GM18520 (cell line): ENCODE data around the gene GATAD2A.
"Not testable (repeated sequence)": the region's sequence is repeated elsewhere in the genome, so short reads cannot be mapped to it uniquely, and the experiment has no call there.

ENCODE experiments used
- ATAC-seq: cut with Tn5 transposase; IDR thresholded peaks from one replicate; pipeline ENCODE4 v1.9.1; 2021; ENCODE audit not compliant: unreplicated experiment

GATAD2A gene

DNA sequence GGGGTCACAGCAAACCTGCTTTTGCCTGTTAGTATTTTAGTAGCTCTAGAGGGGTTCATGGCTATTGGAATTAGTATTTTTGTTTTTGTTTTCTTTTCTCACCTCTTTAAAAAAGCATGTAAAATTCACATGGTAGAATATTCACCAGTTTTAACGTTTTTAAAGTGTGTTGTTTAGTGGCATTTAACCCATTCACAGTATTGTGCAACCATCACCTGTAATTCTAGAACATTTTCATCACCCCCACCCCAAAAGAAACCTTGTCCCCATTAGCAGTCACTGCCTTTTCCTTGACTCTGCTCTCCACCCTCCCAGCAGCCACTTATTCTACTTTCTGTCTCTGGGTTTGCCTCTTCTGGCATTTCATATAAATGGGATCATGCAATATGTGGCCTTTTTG, 39.8 kb downstream of the GATAD2A start:
- ATAC-seq, result no peak

DNA sequence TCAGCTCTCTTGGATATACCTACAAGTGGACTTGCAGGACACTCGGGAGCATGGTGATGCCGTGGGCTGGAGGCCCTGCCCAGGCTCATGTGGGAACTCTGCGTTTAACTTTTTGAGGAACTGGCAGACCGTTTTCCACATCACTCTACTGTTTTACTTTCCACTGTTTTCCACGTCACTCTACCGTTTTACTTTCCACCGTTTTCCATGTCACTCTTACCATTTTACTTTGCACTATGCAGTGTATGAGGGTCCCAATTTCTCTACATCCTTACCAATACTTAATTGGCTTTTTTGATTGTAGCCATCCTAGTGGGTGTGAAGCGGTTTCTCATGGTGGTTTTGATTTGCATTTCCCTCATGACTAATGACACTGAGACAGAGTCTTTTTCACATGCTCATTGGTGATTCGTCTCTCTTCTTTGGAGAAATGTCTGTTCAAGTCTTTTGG, 40.5 kb downstream of the GATAD2A start:
- peak; percentile 52 for ATAC-seq

DNA sequence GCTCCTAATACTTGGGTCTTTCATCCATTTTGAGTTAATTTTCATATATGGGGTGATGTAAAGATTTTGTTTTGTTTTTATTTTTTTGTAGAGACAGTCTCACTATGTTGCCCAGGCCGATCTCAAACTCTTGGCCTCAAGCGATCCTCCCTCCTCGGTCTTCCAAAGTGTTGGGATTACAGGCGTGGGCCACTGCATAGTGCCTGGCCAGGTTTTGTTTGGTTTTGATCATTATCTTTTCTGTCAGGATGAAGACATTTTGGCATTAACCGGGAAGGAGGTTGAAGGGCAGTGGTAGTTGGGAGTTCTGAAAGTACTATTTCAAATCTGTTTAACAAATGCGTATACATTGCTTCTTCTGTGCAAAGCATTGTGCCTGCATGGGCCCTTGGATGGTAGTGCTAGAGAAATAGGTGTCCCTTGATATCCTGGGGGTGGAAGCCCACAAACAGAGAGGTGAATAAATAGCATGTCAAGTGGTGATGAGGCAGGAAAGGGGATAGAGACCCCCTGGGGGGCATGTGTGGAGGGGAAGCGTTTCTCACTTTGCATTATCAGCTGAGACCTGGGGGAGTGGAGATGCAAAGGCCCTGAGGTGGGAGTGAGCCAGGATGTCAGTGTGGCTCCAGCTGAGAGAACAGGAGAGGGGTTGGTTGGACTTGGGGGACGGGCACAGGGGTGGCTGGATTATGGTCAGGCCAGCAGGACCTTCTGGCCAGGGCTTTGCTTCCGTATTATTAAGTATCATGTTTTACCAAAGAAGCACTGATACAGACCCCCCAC, 41.4 kb downstream of the GATAD2A start:
- no peak for ATAC-seq

DNA sequence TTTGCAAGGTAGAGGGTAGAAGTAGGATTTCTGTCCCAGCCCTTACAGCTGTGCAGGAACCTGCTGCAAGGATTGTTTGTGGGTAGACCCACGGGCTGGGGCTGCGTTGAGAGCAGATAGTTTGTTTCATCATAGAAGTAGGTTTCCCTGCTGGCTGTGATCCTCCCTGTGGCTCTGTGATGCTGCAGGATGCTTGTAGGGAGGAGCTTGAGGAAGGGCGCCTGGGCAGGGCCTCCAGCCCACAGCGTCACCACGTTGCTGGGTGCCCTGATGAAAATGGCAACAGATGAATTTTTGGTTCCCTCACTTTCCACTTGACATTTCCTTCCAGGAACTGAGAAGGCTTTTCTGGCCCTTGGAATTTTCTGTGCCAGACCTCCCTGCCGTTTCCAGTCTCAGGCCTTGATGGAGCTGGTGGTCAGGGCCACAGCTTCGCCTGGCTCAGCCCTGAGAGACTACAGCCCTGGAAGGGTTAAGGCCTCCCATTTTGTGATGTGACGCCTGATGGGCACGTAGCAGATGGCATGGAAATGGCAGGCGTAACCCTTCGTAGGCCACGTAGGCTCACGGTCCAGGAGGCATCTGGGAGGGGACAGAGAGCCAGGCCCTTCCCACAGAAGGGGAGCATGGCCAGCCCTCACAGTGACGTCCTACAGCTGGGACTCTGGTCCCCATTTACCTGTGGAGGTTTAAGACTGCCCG, 42.2 kb downstream of the GATAD2A start:
- no peak for ATAC-seq

DNA sequence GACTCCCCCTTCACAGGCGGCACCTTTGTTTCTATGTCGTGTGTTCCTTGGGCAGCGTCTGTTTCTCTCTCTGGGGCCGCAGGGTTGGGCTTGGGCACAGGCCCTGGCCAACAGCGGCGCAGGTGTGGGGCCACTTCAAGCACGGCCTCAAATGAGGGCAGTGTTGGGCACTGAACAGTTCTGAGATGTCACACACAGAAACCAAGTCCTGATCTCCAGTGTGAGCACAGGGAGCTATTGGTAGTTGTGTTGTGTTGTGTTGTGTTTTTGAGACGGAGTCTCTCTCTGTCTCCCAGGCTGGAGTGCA, 42.7 kb downstream of the GATAD2A start:
- ATAC-seq, result no peak

DNA sequence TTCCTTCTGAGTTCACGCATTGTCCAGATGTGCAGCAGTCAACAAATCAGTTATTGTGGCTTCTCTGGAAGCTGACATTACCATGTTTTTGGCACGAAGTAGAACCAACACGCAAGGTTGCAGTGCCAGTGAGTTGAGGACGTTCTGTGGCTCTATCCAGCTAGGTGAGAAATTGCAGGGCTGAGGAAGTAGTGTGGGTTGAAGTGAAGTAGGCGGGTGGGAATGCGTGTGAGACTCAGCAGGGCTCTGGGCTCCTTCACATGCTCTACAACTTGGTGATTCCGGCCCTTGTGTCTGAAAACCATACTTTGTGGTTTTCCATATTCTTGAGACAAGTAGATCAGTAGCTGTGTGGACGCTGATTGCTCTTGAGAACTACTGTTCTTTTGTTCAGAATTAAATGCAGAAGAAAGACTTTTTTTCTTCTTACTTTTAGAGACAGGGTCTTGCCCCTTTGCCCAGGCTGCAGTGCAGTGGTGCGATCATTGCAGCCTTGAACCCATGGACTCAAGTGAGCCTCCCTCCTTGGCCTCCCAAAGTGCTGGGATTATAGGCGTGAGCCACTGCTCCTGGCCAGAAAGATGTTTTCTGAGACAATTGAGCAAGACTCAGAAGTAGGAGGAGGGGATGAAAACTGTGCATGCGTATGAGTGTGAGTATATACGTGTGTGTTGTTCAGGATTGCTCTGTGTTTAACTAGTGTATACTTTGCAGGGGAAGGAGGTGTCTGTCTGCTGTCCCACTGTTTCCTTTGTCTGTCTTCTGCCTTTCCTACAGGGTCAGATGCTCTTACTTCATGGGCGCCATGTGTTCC, 46.2 kb downstream of the GATAD2A start:
- ATAC-seq, result no peak

DNA sequence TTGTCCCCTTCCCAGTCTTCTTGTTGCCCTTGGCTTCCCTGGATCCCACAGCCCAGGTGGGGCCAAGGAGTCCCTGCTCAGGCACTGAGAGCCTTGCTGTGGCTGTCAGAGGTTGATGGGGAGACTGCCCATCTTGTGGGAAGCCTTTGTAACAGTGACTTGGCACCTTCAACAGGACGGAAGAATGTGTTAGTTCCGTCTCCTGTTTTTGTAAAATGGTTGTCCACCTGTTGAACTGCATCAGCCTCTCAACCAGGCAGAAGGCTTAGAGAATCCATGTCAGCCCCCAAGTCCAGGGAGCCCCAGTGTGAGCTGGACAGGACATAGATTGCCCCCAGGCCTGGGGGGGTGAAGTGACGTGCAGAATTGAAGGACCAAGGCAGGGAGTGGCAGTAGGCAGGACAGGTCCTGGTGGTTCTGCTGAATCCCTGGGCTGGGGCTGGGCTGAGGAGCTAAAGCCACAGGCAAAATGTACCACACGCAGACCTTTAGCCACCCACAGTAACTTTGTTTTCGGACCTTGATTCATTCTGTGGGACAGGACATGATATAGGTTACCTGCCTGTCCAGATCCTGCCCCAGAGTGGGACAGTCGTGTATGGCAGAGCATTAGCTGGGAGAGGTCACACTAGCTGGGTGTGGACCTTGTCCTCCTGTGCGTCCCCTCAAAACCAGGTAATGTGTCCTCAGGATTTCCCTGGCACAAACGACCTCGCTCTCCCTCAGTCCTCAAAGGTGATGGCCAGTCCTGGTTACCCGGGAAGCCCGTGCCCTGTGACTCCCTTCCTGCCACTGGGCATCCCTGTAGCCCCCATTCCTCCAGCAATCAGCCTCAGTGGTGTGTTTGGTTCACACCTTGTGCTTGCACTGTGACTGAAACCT, 47.0 kb downstream of the GATAD2A start:
- ATAC-seq, result no peak

DNA sequence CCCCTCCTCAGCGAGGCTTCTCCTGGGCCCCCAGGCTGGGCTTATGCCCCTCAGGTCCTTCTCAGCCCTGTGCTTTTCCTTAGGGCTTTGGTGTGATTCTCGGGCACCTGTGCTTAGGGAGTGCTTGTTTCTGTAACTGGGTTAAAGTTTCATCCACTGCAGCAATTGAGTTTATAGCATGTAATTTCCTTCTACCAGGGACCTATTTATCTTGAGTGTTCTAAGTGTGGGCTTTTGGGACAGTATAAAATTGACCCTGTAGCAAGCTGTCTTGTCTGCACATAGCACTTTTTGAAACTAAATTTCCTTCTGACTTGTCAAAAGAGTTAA, 47.6 kb downstream of the GATAD2A start:
- ATAC-seq, result no peak

DNA sequence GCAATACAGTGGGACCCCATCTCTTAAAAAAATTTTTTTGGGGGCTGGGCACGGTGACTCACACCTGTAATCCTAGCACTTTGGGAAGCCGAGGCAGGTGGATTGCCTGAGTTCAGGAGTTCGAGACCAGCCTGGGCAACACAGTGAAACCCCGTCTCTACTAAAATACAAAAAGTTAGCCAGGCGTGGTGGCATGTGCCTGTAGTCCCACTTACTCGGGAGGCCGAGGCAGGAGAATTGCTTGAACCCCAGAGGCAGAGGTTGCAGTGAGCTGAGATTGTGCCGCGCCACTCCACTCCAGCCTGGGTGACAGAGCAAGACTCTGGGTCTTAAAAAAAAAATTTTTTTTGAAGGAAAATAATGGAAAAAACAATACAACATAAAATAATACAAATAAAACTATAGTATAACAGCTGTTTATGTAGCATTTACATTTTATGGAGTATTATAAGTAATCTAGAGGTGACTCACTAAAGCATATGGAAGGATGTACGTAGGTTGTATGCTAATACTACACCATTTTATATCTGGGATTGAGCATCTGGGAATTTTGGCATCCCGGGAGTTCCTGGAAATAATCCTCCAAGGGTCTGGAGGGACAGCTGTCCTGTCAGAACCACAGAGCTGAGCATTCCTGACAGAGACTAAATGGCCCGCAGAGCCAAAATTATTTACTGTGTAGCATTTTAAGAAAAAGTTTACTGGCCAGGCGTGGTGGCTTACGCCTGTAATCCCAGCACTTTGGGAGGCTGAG, 49.9 kb downstream of the GATAD2A start:
- not testable (repeated sequence) for ATAC-seq

DNA sequence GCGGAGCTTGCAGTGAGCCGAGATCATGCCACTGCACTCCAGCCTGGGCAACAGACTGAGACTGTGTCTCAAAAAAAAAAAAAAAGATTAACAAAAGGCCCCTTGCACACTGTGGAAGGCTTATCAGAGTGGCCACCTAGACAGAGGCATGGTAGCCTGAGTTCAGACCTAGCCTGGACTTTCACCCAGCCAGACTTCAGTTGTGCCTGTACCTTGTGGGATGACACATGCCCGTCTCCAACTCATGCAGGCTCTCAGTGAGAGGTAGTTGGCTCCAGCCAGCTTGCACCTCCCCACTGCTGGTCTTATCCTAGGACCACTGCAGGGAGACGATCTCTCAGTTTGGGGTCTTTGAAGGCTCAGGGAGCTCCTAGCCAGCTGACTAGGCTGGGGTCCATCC, 52.2 kb downstream of the GATAD2A start:
- ATAC-seq, result no peak

DNA sequence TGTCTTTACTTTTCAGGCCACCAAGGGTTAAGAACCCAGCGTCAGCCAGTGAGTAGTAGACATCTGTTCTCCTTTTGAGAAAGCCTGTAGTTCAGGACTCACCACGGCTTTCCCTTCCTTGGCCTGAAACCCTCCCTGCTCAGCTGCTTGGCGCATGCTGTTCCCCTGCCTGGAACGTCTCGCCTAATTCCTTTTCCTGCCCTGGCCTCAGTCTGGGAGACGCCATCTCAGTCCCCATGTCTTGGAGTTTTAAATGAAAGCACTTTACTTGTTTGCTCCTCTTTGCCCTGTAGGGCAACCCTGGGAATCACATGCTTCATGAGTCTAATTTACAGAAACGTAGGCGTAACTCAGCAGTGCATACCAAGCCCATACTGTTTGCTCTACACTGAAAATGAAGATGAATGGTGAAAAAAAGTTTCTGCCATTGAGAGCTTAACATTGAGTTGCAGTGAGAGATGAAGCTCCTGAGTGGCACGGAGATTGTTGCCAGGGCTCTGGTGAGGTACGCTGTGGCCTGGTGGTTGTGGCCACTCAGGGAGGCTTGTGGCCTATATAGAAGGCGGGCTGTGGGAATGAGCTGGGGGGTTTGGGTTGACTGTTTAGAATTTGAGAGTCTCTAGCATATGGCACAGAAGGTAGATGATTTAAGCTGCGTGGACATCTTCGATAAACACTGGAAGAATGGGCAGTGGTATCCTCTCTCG, 52.8 kb downstream of the GATAD2A start:
- ATAC-seq, result no peak

DNA sequence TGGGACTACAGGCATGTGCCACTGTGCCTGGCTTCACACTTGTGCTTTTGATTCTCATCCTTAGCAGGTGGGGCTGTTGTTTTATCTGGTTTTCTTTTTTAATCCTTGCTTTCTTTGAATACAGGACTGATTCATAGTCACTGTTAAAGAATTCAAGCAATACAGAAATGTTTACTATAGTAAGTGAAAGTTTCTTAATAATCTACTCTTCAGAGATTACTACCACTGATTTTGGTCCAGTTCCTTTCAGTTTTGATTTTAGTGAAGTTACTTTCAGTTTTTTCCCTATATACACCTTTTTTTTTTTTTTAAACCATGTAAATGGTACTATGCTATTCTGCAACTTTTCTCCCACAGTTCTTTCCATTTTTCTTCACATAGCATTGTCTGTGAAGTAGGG, 53.6 kb downstream of the GATAD2A start:
- peak; percentile 30 for ATAC-seq

DNA sequence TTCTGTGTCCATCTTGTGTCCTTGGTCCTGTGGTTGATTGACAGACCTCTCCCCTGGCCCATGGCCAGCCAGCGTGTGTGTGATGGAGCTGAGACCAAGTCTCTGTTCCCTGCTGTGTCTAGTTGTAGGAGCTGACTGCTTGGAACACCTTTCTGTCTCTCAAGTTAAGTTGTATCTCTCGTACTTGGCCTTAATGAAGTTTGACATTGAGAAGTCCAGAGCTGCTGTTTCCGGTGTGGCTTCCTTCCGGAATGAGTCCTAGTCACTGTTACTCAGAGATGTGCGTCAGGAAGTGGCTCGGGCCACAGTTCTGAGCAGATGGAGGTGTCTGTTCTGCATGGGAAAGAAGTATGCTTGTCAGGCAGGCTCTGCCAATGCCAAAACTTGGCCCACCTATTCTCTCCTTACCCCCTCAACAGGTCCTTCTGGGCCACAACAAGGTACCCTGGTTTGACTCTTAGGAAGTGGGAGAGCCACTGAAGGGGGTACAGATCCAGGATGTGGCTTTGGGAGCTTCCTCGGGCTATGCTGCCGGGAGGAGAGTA, 54.3 kb downstream of the GATAD2A start:
- ATAC-seq, result no peak

DNA sequence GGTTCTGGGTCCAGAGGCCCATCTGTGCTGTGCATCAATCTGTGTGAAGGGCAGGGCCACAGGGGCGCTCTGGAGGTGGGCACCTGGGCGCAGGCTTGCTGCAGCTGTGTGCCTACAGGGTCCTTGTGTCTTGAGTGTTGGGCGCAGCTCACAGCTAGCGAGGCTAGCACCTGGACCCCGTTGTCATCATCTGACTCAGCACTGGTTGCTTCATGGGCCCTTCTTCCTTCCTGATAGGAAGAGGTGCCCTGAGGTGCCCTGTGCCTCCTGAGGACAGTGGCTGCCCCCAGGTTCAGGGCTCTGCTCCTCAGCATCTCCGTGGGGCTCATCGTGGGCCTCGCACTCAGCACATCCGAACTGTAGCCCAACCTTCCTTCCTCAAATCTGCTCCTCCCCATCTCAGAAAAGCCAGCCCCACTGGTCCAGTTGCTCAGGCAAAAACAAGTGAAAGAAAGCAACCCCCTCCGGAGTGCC, 54.8 kb downstream of the GATAD2A start:
- no peak for ATAC-seq

DNA sequence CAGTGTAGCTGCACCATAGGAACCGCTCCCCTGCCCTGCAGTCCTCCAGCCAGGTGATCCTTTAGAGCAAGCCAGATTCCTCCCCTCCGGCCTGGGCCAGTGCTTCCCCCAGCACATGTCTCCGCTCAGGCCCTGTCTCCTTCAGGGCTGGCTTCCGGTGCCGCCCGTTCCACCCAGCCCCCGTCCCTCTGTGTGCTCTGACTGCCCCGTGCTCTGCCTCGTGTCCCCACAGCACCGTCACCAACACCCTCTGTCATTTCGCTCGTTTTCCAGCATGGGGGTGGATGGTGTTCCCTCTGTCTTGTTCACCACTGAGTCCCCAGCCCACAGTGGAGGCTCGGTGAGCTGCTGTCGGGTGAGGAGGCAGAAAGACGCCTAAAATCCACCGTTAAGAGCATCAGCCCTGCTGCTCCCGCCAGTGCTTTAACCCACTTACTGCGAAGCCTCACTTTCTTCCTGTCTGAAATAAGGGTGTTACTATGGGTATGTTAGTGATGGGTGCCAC, 55.3 kb downstream of the GATAD2A start:
- ATAC-seq, result no peak

DNA sequence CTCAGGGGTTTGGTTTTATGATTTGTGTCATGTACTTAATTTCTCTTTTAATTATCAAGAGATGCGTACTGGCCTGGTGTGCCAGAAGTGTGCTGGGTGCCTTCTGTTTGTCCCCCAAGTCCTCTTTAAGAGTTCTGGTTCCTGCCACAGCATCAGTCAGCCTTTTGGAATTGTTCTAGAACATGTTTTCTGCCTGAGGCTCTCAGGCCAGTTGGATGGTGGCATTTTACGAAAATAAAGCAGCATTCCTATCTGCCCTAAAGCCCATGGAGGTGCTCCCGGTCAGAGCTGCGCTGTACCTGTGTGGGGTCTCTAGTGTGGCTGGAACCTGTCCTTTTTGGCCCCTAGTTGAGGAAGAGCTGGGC, 55.8 kb downstream of the GATAD2A start:
- ATAC-seq, result no peak

DNA sequence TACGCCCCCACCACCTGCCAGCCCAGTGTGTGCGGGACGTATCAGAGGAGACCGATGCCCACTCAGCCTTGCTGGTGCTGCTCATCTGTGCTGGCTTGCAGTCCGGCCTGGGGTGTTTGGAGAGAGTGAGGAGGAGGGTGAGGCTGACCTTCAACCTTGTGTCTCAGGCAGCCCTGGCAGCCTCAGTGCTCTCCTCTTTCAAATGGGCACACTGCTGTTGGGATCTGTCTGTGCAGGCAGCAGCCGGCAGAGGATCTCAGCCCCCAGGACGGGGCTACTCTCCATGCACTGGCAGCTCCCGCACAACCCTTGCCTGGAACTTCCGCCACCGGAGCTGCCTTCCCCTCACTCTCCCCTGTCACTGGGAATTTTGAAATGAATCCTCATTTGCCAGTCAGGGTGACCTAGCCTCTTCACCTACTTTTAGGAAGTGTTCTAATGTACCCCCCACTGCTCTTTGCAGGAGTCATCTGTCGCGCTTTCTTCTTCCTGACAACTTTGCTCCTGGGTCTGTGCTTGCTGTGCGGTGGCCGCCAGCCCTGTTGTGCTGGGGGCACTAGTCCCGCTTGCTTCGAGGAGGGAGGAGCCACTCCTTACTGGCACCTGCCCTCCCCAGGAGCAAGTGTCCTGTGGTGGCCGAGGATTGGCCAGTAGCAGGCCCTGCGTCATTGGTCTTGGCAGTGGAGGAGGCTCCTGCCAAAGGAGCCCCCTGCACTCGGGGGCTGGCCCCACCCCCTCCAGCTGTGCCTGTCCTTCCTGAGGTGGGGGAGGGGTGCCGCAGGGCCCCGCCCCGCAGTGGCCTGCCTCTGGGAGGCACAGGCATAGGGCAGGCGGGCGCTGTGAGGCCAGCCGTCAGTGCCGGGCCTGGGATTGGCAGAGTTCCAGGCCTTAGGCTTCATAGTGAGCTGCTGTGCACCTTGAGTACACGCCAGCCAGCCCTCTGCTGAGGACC, 56.5 kb downstream of the GATAD2A start:
- no peak for ATAC-seq
